Dermis microvascular lymphatic vessel endothelial cell (primary cell): ENCODE data around the gene METAP2. TPM values are rescaled to one million over a fixed set of nuclear protein-coding genes. Genes with fewer than 3 reads are reported as not detected.

Experiments used
- DNase-seq, 2 donors: peaks; one replicate each; pipeline versions ENCODE4 v3.0.0 to v3.0.0-alpha.2; 2010; ENCODE audit warnings: low read depth in 2 of 2
- total RNA-seq: library from RNA; depleted of rRNA; stranded (reverse); fragments of >200 nt; gene quantifications from 2 replicates; pipeline ENCODE4 v1.2.1, GENCODE V29; 2014

The METAP2 gene
- total RNA-seq, 1 donor from 2014 or later: 50.5 TPM

DNA sequence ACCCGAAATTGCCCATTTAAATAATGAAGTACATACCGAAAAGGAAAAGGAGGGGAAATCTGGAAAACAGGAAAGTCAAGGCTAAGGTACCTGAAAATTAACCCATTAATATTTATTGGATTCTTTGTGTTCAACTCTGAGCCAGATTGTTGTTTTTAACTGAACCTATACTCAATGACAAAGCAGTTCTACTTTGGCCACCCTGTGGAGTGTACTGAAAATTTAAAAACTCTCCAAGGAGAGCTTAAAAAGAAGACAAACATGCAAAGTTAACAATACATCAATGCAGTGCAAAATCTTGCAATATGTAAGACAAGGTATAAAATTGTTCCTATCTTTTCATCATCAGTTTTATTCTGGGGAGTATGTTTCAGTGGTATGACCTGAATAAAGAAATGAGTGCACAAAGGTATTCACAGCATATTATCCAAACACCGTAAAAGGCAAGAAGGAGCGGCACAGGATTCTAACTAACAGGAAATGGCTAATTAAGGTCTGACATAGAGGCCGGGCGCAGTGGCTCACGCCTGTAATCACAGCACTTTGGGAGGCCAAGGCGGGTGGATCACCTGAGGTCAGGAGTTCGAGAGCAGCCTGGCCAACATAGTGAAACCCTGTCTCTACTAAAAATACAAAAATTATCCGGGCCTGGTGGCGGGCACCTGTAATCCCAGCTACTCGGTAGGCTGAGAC is 75.6 kb downstream of the METAP2 start:
- no peak for DNase-seq

GRCh38 chr12:95551305-95551704 is 77.4 kb downstream of the METAP2 start, which contains the start of gene USP44:
Gene USP44, minus strand, starts transcription at chr12:95551476. Its CDS starts 17,220 bp downstream, at chr12:95534256.
- no peak for DNase-seq

- no peak for DNase-seq
Observed at GRCh38 chr12:95551913-95552516, 78.1 kb downstream of the METAP2 start.

DNA sequence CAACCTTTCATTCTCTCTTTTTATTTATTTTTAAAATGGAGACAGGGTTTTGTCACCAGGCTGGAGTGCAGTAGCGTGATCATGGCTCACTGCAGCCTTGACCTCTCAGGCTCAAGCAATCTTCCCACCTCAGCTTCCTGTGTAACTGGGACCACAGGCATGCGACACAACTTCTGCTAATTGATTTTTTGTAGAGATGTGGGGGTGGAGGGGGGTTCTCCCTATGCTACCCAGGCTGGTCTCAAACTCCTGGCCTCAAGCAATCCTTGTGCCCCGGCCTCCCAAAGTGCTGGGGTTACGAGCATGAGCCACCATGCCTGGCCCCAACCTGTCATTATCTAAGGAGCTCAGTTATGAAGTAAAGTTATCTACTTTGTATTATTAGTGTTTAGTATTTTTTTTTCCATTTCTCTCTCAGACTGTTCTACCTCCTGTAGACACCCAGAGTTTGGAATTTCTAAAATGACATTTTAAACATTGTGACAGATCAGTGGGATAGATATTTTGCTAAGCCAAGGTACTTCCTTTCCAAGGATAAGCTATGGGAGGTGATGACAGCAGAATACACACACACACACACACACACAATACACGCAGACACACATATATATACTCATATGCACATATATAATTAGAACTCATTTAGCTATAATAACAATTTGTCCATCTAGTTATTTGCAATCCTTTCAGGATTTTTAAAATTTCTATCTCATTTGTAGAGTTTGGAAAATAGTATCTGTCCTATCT is 79.4 kb downstream of the METAP2 start:
- DNase-seq: no peak

GRCh38 chr12:95554532-95555071 is 80.7 kb downstream of the METAP2 start:
- DNase-seq: no peak

- no peak for DNase-seq
Observed at GRCh38 chr12:95557625-95558024, 83.7 kb downstream of the METAP2 start.

Other genes starting within 250 kb of the METAP2 start
- gene USP44, start 77.3 kb downstream of the METAP2 start, total RNA-seq: 3.1 and 4.2 TPM in 2 replicates